Fibroblast of lung (primary cell): ENCODE results near the gene AGBL3. TPM values are rescaled to one million over a fixed set of nuclear protein-coding genes. Genes with fewer than 3 reads are reported as not detected.

ENCODE experiments used
- DNase-seq, 2 donors: peaks; one replicate each; pipeline versions ENCODE4 v3.0.0 to v3.0.0-alpha.2; 2010; ENCODE audit warnings: low read depth in 2 of 2
- H2AFZ ChIP-seq: 2 replicates; pipeline ENCODE4 v1.5.1; 2012; ENCODE audit warnings: low read length, control low read depth, inconsistent platforms
- H3K27ac ChIP-seq: 2 replicates; pipeline ENCODE4 v1.5.1; 2011; ENCODE audit warnings: low read length, control low read depth; ENCODE audit not compliant: insufficient read depth
- H3K27me3 ChIP-seq: 2 replicates; pipeline ENCODE4 v1.5.1; 2011; ENCODE audit warnings: mild to moderate bottlenecking, low read length; ENCODE audit not compliant: control insufficient read depth, insufficient read depth
- H3K36me3 ChIP-seq: 2 replicates; pipeline ENCODE4 v1.5.1; 2011; ENCODE audit warnings: low read length; ENCODE audit not compliant: control insufficient read depth, insufficient read depth
- H3K4me1 ChIP-seq: 2 replicates; pipeline ENCODE4 v1.5.1; 2011; ENCODE audit warnings: low read length; ENCODE audit not compliant: control insufficient read depth, insufficient read depth; ENCODE audit errors: extremely low read depth
- H3K4me2 ChIP-seq: 2 replicates; pipeline ENCODE4 v1.5.1; 2011; ENCODE audit warnings: low read length, control low read depth; ENCODE audit not compliant: insufficient read depth; ENCODE audit errors: extremely low read depth
- H3K4me3 ChIP-seq, 4 experiments: fragments of 200-600 bp in 1 of 4; sonication (generic) in 1 of 4; replicated peaks in 1 of 4; 2 replicates each; pipeline ENCODE4 v1.5.1; 2011 to 2016; ENCODE audit warnings: low read length in 4 of 4, low read depth in 3 of 4, mild to moderate bottlenecking in 3 of 4, control low read depth in 2 of 4, inconsistent platforms in 1 of 4, mixed read lengths in 1 of 4; ENCODE audit not compliant: insufficient read depth in 1 of 4; ENCODE audit errors: control extremely low read depth in 1 of 4
- H3K79me2 ChIP-seq: 2 replicates; pipeline ENCODE4 v1.5.1; 2012; ENCODE audit warnings: mild to moderate bottlenecking, low read length, inconsistent platforms; ENCODE audit not compliant: control insufficient read depth, insufficient read depth
- H3K9ac ChIP-seq: 2 replicates; pipeline ENCODE4 v1.5.1; 2011; ENCODE audit warnings: mild to moderate bottlenecking, low read length, control low read depth; ENCODE audit not compliant: insufficient read depth
- H3K9me3 ChIP-seq: 2 replicates; pipeline ENCODE4 v1.5.1; 2012; ENCODE audit warnings: low read depth, low read length; ENCODE audit not compliant: control insufficient read depth, insufficient read depth
- H4K20me1 ChIP-seq: 2 replicates; pipeline ENCODE4 v1.5.1; 2011; ENCODE audit warnings: low read length; ENCODE audit not compliant: control insufficient read depth, insufficient read depth; ENCODE audit errors: extremely low read depth
- CTCF ChIP-seq, 2 donors: IDR thresholded peaks in 1 of 2; conservative IDR thresholded peaks in 1 of 2; 1 replicate in 1 of 2; 2 replicates in 1 of 2; pipeline ENCODE4 v1.5.1; 2011 to 2012; ENCODE audit warnings: low read length in 2 of 2, control low read depth in 1 of 2, inconsistent platforms in 1 of 2, low read depth in 1 of 2, mild to moderate bottlenecking in 1 of 2
- EZH2 ChIP-seq: IDR thresholded peaks from 2 replicates; pipeline ENCODE4 v1.5.1; 2012; ENCODE audit warnings: low read length, control low read depth, mild to moderate bottlenecking; ENCODE audit errors: missing control alignments
- polyA plus RNA-seq, 2 donors: library from polyadenylated mRNA; depleted of rRNA in 1 of 2; stranded (reverse) in 1 of 2; unstranded in 1 of 2; fragments of >200 nt; gene quantifications; 2 replicates each; pipeline ENCODE4 v1.2.1, GENCODE V29; 2011 to 2012; ENCODE audit warnings: missing spikeins in 1 of 2
- total RNA-seq: library from RNA; depleted of rRNA; stranded (reverse); fragments of >200 nt; gene quantifications from 2 replicates; pipeline ENCODE4 v1.2.1, GENCODE V29; 2014

Gene AGBL3
- total and polyA plus RNA-seq, 2 donors (not counting 1 experiment from before 2014, with no cell fraction given), result 0.56 to 1.3 TPM

DNA sequence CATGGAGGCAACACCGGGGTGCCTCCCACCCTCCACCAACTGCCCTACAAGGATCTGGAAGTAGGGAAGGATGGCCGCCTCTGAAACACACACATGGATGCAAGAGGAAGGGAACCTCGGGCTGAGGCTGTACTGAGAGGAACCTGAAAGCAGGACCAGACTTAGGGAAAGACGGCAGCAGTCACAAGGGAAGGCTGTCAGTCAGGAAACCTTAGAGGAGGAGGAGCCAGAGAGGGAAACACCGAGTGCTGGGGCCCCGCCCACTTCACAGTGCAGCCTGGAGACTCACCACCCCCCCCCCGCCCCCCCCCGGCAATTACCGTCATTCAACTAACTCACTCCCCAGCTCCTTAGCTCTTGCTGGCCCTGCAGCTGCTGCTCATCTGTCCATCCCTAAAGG lies 181.7 kb downstream of the AGBL3 start:
- H3K4me2 ChIP-seq, result no peak overlapping the region
- TF ChIP-seq CTCF (conservative IDR thresholded peaks at IDR 0.05 in 1 of 2, IDR thresholded peaks at IDR 0.05 in 1 of 2; ENCODE audit: low read depth in 1 of 2, low read length in 2 of 2), result no peak
- no peak for TF ChIP-seq EZH2
- H3K9me3 ChIP-seq, result no peaks in the 10 kb centered on the region
- peaks cover 33% of the 10 kb centered on the region for H3K36me3 ChIP-seq
- peaks cover 27% of the 10 kb centered on the region for H3K79me2 ChIP-seq
- no peaks in the 10 kb centered on the region for H4K20me1 ChIP-seq
- DNase-seq, result no peak
- no peak overlapping the region for H3K4me3 ChIP-seq
- no peak overlapping the region for H3K27ac ChIP-seq
- H3K9ac ChIP-seq, result no peak overlapping the region
- H3K4me1 ChIP-seq, result peaks cover 14% of the 10 kb centered on the region
- no peak overlapping the region for H2AFZ ChIP-seq
- no peaks in the 10 kb centered on the region for H3K27me3 ChIP-seq

DNA sequence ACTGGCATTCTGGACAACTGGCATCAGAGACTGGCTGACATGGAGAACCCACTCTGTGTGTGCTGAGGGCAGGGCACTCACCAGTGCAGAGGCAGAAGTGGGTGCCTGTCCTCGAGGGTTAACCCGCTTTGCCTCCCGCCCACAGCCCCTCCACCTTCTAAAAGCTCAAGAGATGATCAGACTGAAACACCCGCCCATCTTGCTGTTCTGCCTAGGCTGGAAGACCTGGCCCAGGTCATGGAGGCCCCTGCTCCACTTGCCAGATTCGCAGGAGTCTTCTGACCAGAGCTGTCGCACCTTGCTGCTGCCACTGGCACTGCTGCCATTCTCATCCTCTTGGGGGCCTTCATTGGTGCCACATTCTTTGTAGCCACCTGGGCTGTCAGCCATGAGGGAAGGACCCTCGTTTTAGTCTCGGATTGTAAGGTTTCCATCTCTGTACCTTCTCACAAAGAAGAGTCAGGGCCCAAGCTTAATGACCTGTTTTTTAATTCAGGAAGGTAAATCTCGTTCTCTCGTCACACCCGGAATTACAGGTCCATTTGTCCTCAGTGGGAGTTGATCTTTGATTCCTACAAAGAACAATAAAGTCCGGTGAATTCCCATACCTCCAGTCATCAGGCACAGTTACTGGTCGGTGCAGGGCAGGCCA lies 182.3 kb downstream of the AGBL3 start:
- Histone ChIP-seq H3K79me2 (peaks cover 27% of the 10 kb centered on the region), H3K27ac (peak overlapping the region; percentile 91), H3K4me2 (peak overlapping the region; percentile 99), H3K27me3 (no peaks in the 10 kb centered on the region), H3K9me3 (no peaks in the 10 kb centered on the region), H4K20me1 (no peaks in the 10 kb centered on the region), H3K4me3 (no peak overlapping the region), H3K9ac (no peak overlapping the region), H3K4me1 (peaks cover 14% of the 10 kb centered on the region), H3K36me3 (peaks cover 33% of the 10 kb centered on the region), H2AFZ (no peak overlapping the region)
- no peak for DNase-seq
- TF ChIP-seq EZH2 (no peak), CTCF (conservative IDR thresholded peaks at IDR 0.05 in 1 of 2, IDR thresholded peaks at IDR 0.05 in 1 of 2; ENCODE audit: low read depth in 1 of 2, low read length in 2 of 2) (no peak)

GRCh38 chr7:135169141-135169963 lies 183.0 kb downstream of the AGBL3 start:
- Histone ChIP-seq H3K9me3 (no peaks in the 10 kb centered on the region), H3K4me2 (peak overlapping the region; percentile 99), H3K9ac (peak overlapping the region; percentile 92), H2AFZ (no peak overlapping the region), H3K79me2 (peaks cover 27% of the 10 kb centered on the region), H3K36me3 (peaks cover 33% of the 10 kb centered on the region), H3K27ac (peak overlapping the region; percentile 91), H4K20me1 (no peaks in the 10 kb centered on the region), H3K4me1 (peaks cover 14% of the 10 kb centered on the region), H3K4me3 (peak overlapping the region; percentile 79 to 96 (median 91)), H3K27me3 (no peaks in the 10 kb centered on the region)
- no peak for TF ChIP-seq EZH2
- peak; percentile 25 to 34 for TF ChIP-seq CTCF (conservative IDR thresholded peaks at IDR 0.05 in 1 of 2, IDR thresholded peaks at IDR 0.05 in 1 of 2; ENCODE audit: low read depth in 1 of 2, low read length in 2 of 2)
- DNase-seq, result peak in 1 of 2 donors; percentile 67
